ENCODE measurements around the gene MITF. TPM values are rescaled to one million over a fixed set of nuclear protein-coding genes. Genes with fewer than 3 reads are reported as not detected.

The MITF gene
- total and polyA plus RNA-seq, 8 donors, result 1.8 to 9.7 (median 5.5) TPM

DNA sequence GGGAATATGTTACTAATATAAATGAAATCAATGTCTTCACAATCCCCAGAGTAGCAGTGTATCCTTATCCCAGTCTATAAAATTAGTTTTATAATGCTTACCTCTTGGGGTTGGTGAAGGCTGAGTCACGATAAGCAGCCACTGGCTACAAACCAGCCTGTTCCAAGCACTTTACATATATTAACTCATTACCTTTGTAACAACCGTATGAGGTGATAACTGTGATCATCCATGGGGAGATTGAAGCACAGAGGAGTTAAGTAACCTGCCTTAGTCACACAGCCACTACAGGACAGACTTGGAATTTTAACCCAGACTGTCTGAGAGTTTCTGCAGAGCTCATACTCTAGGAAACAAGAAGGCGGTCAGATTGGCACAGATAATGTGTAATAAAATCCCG is 43.3 kb upstream of the MITF start:
- 57 to 72% methylated on average over 4 of the region's 4 CpGs for WGBS, 2 donors
- intact Hi-C loops (cut with DNase I), result no loop called here
- no peak for TF ChIP-seq CTCF (IDR thresholded peaks at IDR 0.05)
- H3K27me3 ChIP-seq, result no peaks in the 10 kb centered on the region
- no peaks in the 10 kb centered on the region for H3K36me3 ChIP-seq
- H3K4me3 ChIP-seq, result no peak overlapping the region
- FAIRE-seq, result no peak
- no peaks in the 10 kb centered on the region for H3K9me3 ChIP-seq
- H3K27ac ChIP-seq, result no peak overlapping the region
- H3K4me1 ChIP-seq, result no peaks in the 10 kb centered on the region
- ATAC-seq, result no peak
- no peak for DNase-seq

GRCh38 chr3:69696367-69696766 is 42.9 kb upstream of the MITF start:
- Histone ChIP-seq H3K36me3 (no peaks in the 10 kb centered on the region), H3K27ac (no peak overlapping the region), H3K9me3 (no peaks in the 10 kb centered on the region), H3K4me3 (no peak overlapping the region), H3K4me1 (no peaks in the 10 kb centered on the region), H3K27me3 (no peaks in the 10 kb centered on the region)
- 11 to 25% methylated on average over 1 of the region's 1 CpG for WGBS, 2 donors
- ATAC-seq (no peak), FAIRE-seq (no peak), DNase-seq (no peak)
- no peak for TF ChIP-seq CTCF (IDR thresholded peaks at IDR 0.05)
- intact Hi-C loops (cut with DNase I), result no loop called here

- Histone ChIP-seq H3K36me3 (no peaks in the 10 kb centered on the region), H3K9me3 (no peaks in the 10 kb centered on the region), H3K27ac (no peak overlapping the region), H3K27me3 (no peaks in the 10 kb centered on the region), H3K4me3 (no peak overlapping the region), H3K4me1 (no peaks in the 10 kb centered on the region)
- FAIRE-seq (no peak), DNase-seq (no peak), ATAC-seq (no peak)
- intact Hi-C loops (cut with DNase I), result no loop called here
- WGBS, 2 donors, result 68% methylated on average over 5 of the region's 5 CpGs
- TF ChIP-seq CTCF (IDR thresholded peaks at IDR 0.05), result no peak
Observed at GRCh38 chr3:69697381-69697780, 41.9 kb upstream of the MITF start.

DNA sequence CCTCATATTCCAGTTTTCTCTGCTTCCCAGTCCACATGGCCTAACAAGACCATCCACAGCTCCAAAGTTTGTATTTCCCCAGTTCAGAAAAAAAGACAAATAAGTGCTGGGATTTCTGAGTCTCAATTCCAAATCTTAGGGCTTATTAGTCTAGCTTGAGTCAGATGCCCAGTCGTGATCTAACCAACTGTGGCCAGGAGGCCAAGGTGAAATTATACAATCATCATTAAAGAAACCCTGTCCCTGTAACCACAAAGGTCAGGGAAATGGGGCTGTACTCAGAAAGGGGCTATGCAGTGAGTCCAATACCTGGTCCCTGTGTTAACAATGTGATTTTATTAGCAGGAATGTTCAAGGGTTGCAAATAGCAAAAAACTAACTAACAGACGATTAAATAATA is 40.5 kb upstream of the MITF start:
- no peak for ATAC-seq
- H3K27ac ChIP-seq, result no peak overlapping the region
- no peak for FAIRE-seq
- WGBS, 2 donors, result 72 to 84% methylated on average over 2 of the region's 2 CpGs
- no peak for DNase-seq
- no peaks in the 10 kb centered on the region for H3K4me1 ChIP-seq
- intact Hi-C loops (cut with DNase I), result no loop called here
- H3K9me3 ChIP-seq, result no peaks in the 10 kb centered on the region
- H3K27me3 ChIP-seq, result no peaks in the 10 kb centered on the region
- no peaks in the 10 kb centered on the region for H3K36me3 ChIP-seq
- no peak overlapping the region for H3K4me3 ChIP-seq
- no peak for TF ChIP-seq CTCF (IDR thresholded peaks at IDR 0.05)

- Histone ChIP-seq H3K4me1 (no peaks in the 10 kb centered on the region), H3K4me3 (no peak overlapping the region), H3K36me3 (no peaks in the 10 kb centered on the region), H3K9me3 (no peaks in the 10 kb centered on the region), H3K27ac (no peak overlapping the region), H3K27me3 (no peaks in the 10 kb centered on the region)
- TF ChIP-seq CTCF (IDR thresholded peaks at IDR 0.05), result no peak
- DNase-seq (no peak), ATAC-seq (no peak), FAIRE-seq (no peak)
- WGBS, 2 donors, result 91 to 100% methylated on average over 1 of the region's 1 CpG
- intact Hi-C loops (cut with DNase I), result no loop called here
Observed at GRCh38 chr3:69699183-69699582, 40.1 kb upstream of the MITF start.
